Stimulated activated CD8-positive, alpha-beta memory T cell treated with anti-CD3 and anti-CD28 coated beads, Interleukin-15, amount 100 ng/mL, for 4 hours (primary cell): ENCODE results near the gene FNDC4.
A peak's percentile ranks its signal among the peaks of the same experiment; 100 is the strongest.

Experiments used
- DNase-seq, 2 donors: peaks; one replicate each; pipeline ENCODE4 v3.0.0-alpha.2; 2020; ENCODE audit warnings: low read depth in 2 of 2

Gene FNDC4

DNA sequence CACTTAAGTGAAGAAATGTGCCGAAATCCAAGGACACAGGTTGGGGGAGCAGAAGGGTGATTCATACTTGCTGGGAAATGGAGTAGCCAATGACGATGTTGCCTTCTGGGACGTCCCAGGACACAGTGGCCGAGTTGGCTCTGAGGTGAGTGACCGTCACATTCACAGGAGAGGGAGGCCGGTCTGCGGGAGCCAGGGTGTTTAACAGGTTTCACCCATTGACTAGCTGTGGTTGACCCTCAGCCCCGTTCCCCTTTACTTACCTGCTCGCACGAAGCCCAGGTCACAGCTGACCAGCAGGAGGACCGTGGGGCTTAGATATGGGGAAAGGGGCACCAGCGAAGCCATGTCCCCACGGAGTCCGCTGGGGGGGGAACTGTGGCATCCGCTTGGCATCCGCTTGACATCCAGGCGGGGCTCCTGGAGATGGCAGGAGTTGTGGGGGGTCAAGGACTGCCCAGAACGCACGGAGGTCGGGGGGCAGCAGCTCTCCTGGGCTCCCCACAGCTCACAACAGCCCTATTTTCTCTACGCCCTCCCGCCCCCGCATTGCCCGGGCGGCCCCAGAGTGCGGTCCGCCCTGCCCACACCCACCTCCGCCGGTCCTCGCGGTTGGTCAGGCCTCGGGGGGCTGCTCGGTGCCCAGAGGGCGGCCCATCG, 586 bp downstream of the FNDC4 start:
- DNase-seq = no peak

DNA sequence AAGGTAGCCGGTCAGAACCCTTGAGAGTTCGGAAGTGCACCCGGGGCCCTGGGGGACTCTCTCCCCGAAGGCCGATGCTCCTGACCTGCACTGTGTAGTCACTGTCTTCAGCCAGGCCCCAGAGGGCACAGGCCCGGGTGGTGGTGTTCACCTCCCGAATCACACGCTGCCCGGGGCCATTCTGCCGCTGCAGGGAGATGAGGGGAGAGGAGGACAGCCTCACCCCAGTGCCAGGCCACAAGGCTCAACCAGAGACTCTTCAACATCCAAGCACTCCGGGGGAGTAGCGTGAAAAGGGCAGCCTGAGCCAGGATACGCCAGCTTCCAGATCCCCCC, 1.1 kb downstream of the FNDC4 start:
- no peak for DNase-seq

GRCh38 chr2:27492557-27492956, 2.4 kb downstream of the FNDC4 start:
- DNase-seq = no peak

- DNase-seq = peak; percentile 95 to 99
Observed at GRCh38 chr2:27489498-27490397, 5.3 kb downstream of the FNDC4 start, which contains the start of gene IFT172. TSS of gene IFT172 (minus strand) at chr2:27489743. CDS start at chr2:27489653, 90 bp downstream.

GRCh38 chr2:27489118-27489497, 5.9 kb downstream of the FNDC4 start:
- no peak for DNase-seq

DNA sequence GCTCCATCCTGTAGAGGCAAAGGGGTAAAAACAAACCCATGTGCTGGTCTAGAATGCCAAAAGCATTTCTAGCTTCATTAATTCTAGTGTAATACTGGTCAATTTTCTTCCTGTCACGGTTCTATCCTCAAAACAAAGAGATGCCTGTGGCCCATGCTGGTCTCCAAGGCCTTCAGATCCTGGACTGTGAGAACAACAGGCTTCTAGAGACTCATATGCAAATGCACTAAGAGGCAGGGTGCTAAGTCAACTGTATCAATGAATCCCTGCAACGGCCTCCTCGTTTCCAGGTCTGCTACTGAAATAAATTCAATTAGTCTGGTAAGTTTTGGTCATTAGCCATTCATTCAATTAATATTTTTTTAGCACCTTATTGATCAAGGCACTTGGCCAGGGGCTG, 9.5 kb downstream of the FNDC4 start:
- DNase-seq = no peak

- DNase-seq = no peak
Observed at GRCh38 chr2:27471961-27472360, 23.0 kb downstream of the FNDC4 start.

DNA sequence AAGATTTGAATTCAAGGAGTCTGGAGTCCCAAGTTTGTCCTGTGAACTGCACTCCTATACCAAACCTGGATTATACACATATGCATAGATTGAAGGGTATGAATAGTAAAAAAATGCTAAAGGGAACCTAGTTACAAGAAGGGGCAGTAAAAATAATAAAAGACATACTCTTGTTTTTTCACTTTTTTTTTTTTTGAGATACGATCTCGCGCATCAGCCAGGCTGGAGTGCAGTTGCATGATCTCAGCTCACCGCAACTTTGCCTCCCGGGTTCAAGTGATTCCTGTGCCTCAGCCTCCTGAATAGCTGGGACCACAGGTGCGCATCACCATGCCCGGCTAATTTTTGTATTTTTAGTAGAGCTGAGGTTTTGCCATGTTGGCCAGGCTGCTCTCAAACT, 30.6 kb downstream of the FNDC4 start:
- no peak for DNase-seq

DNA sequence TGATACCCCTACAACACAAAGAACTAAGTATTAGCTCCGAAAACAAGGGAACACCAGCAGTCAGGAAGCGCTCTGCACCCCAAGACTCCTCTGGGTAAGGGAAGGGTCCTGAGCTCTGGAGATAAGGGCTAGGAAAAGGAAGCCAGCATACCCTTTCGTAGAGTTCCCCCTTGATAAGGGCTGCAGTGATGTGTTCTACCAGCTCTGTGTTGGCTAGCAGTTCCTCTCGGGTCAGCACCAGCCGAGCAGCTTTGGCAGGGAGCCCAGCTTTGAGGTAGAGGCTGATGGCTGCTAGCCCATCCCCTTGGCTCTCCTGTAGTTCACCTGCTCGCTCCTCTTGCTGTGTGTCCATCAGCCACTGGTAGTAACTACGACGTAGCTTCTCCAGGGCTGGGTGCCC, 33.9 kb downstream of the FNDC4 start:
- DNase-seq = no peak

- DNase-seq = no peak
Observed at GRCh38 chr2:27453968-27454367, 41.0 kb downstream of the FNDC4 start.

DNA sequence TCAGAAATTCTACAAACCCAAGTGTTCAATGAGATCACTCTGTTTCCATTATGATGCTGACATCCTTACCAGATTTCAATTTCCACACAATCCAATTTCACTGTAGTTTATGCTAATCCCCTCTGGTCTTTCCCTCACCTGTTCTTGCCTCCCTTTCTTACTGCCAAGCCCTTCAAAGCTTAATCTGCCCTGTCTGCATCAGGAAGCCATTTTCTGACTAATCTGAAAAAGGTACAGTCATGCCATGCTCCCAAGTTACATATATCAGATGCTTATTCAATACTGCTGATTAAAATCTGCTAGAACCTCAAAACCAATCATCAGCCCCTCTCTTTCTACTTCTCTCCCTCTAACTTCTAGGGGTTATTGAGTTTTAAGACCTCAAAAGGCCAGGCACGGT, 43.9 kb downstream of the FNDC4 start:
- DNase-seq = no peak

GRCh38 chr2:27448381-27448780, 46.6 kb downstream of the FNDC4 start:
- no peak for DNase-seq

GRCh38 chr2:27446057-27446456, 48.9 kb downstream of the FNDC4 start:
- DNase-seq = no peak

GRCh38 chr2:27445615-27446014, 49.4 kb downstream of the FNDC4 start:
- no peak for DNase-seq

GRCh38 chr2:27445155-27445554, 49.8 kb downstream of the FNDC4 start:
- no peak for DNase-seq

- no peak for DNase-seq
Observed at GRCh38 chr2:27442920-27443282, 52.1 kb downstream of the FNDC4 start.

- peak in 1 of 2 donors; percentile 7 for DNase-seq
Observed at GRCh38 chr2:27441958-27442919, 52.8 kb downstream of the FNDC4 start, which contains the start of gene KRTCAP3. TSS of gene KRTCAP3 (plus strand) at chr2:27442381. CDS start at chr2:27442413, 32 bp downstream.
